GM12892 (cell line): ENCODE results near the gene TBC1D5.

Source experiments
- POLR2A ChIP-seq: IDR thresholded peaks from 2 replicates; pipeline ENCODE4 v1.6.1; 2011; ENCODE audit warnings: low read depth, low read length, control low read depth
- POLR2AphosphoS5 ChIP-seq: IDR thresholded peaks from 2 replicates; pipeline ENCODE4 v1.6.1; 2011; ENCODE audit warnings: low read depth, low read length, control low read depth
- TAF1 ChIP-seq: IDR thresholded peaks from 2 replicates; pipeline ENCODE4 v1.6.1; 2011; ENCODE audit warnings: low read depth, mild to moderate bottlenecking, control low read depth, low read length, borderline replicate concordance

DNA sequence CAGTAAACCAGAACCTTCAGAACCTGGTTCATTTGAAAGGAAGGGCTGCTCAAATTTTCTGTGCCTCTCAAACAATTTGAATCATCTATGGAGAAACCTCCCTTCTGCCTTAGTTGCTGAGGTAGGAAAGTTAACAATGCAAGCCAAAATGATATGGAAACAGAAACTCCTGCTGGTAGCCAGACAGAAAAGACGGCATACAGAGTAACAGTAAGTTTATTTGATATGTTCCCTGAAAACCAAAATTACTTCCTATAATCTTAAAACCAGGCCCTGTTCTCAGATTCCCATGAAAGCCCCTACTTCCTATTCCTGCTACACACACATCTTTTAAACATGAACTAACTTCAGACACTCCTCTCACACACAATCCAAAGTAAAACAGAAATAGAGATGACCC lies 86.2 kb downstream of the TBC1D5 start:
- TF ChIP-seq POLR2AphosphoS5 = no peak
- TF ChIP-seq TAF1 = no peak
- no peak for TF ChIP-seq POLR2A
